ENCODE data around the gene IQCE.

- TF ChIP-seq CTCF (IDR thresholded peaks at IDR 0.05), result no peak
- no peak for TF ChIP-seq POLR2A (IDR thresholded peaks at IDR 0.05)
Observed at GRCh38 chr7:2576742-2577491, 18.1 kb downstream of the IQCE start.
